Uterus (tissue), 4 donors: Measurements from ENCODE around the gene PEX5L. TPM values are rescaled to one million over a fixed set of nuclear protein-coding genes. Genes with fewer than 3 reads are reported as not detected.

Experiments
- DNase-seq, 2 donors: peaks; one replicate each; pipeline ENCODE4 v3.0.0-alpha.2; 2019 to 2020
- H3K27ac ChIP-seq, 2 donors: fragments of 200-600 bp; sonication (generic); 1 replicate in 1 of 2; 2 replicates in 1 of 2; pipeline ENCODE4 v1.5.1; 2016 to 2018
- H3K27me3 ChIP-seq, 2 donors: fragments of 200-600 bp; sonication (generic); one replicate each; pipeline ENCODE4 v1.5.1; 2018 to 2019; ENCODE audit warnings: control low read depth in 1 of 2
- H3K36me3 ChIP-seq, 2 donors: fragments of 200-600 bp; sonication (generic); one replicate each; pipeline ENCODE4 v1.5.1; 2019; ENCODE audit warnings: control low read depth in 1 of 2
- H3K4me1 ChIP-seq, 2 donors: fragments of 200-600 bp; sonication (generic); one replicate each; pipeline ENCODE4 v1.5.1; 2018 to 2019; ENCODE audit warnings: control low read depth in 1 of 2
- H3K4me3 ChIP-seq, 2 donors: fragments of 200-600 bp; sonication (generic); 1 replicate in 1 of 2; 2 replicates in 1 of 2; pipeline ENCODE4 v1.5.1; 2018 to 2019; ENCODE audit warnings: mild to moderate bottlenecking in 1 of 2
- H3K9me3 ChIP-seq, 2 donors: fragments of 200-600 bp; sonication (generic); one replicate each; pipeline ENCODE4 v1.5.1; 2019; ENCODE audit warnings: control low read depth in 1 of 2
- POLR2A ChIP-seq, 2 donors: fragments of 450-650 bp; IDR thresholded peaks; one replicate each; pipeline ENCODE4 v1.6.1; 2016; ENCODE audit warnings: antibody characterized with exemption in 2 of 2, mild to moderate bottlenecking in 1 of 2, moderate library complexity in 1 of 2
- intact Hi-C: fragments of 100-400 bp; cut with DNase I; formaldehyde crosslinking; loops from one replicate; pipeline ENCODE4 v1.15.1; 2023; ENCODE audit warnings: low total_unique reads
- total RNA-seq, 4 donors: library from RNA; depleted of rRNA in 3 of 4; stranded (reverse); fragments of >200 nt in 3 of 4; gene quantifications; one replicate each; pipeline versions ENCODE4 v1.1.0 to v1.2.4, GENCODE V29; 2014 to 2023
- TF ChIP-seq, protein P1 (sequence below), 4 experiments: fragments of 200-600 bp in 2 of 4; fragments of 450-650 bp in 2 of 4; sonication (generic) in 2 of 4; IDR thresholded peaks; one replicate each; pipeline ENCODE4 v1.5.1; 2016 to 2019; ENCODE audit warnings: antibody characterized with exemption in 4 of 4, mild to moderate bottlenecking in 2 of 4, moderate library complexity in 1 of 4
- donor health status: DM: yes; HTN: yes; CAD: no.

The PEX5L gene
- total RNA-seq, 4 donors from 2014 or later = 0.07 to 0.34 TPM; not detected in 2

DNA sequence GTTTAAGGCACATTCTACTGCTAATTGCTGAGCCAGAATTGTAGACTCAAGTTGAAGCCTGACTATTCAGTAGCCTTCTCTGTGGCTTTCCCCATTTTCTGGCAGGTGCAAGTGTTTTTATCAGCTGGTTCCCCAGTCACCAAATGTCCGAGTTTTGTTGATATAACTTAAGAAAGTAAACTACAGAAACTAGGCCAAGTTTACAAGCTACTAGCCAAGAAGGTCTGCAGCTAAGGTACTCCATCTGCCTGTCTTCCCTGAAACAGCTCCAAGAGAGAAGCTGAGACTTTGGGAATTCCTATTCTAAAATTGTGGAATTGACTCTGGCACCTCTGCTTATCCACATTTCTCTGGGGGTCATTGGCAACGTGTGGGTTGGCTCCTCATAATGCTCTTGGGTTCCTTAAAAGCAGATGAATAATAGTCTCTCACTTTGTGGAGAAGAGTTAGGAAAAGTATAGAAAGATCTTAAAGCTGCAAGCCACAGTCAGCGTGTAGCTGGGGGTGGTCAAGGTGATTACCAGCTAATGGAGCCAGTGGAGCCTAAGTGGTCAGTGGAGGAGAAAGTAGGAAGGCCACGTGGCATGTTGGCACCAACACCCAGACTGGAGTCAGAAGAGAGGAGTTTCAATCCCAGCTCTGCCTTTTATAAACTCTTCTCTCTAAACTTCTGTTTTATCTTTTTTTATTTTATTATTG is 128.8 kb downstream of the PEX5L start:
- Histone ChIP-seq H3K9me3 (no peaks in the 10 kb centered on the region), H3K27ac (no peak overlapping the region), H3K27me3 (no peaks in the 10 kb centered on the region), H3K4me3 (no peak overlapping the region), H3K4me1 (no peaks in the 10 kb centered on the region), H3K36me3 (no peaks in the 10 kb centered on the region)
- intact Hi-C loops = no loop called here
- TF ChIP-seq, protein P1, sequence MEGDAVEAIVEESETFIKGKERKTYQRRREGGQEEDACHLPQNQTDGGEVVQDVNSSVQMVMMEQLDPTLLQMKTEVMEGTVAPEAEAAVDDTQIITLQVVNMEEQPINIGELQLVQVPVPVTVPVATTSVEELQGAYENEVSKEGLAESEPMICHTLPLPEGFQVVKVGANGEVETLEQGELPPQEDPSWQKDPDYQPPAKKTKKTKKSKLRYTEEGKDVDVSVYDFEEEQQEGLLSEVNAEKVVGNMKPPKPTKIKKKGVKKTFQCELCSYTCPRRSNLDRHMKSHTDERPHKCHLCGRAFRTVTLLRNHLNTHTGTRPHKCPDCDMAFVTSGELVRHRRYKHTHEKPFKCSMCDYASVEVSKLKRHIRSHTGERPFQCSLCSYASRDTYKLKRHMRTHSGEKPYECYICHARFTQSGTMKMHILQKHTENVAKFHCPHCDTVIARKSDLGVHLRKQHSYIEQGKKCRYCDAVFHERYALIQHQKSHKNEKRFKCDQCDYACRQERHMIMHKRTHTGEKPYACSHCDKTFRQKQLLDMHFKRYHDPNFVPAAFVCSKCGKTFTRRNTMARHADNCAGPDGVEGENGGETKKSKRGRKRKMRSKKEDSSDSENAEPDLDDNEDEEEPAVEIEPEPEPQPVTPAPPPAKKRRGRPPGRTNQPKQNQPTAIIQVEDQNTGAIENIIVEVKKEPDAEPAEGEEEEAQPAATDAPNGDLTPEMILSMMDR (IDR thresholded peaks at IDR 0.05) = no peak
- no peak for TF ChIP-seq POLR2A (IDR thresholded peaks at IDR 0.05)
- no peak for DNase-seq

DNA sequence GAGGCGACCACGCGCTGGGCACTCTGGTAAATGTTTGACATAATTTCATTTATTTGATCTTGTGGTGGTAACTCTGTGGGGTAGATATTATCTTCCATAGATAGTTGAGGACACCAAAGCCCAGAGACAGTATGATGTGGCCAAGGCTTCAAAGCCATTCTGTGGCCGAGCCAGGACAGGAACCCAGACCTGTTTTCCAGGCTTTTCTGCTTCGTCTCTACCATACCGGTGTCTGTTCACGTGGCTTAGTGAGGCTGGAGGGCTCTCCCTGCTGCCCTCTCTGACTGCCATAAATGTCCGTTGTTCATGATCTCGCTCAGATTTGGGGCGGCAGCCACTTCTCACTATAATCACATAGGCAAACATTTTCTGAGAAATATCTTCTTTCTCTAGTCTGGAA is 134.7 kb downstream of the PEX5L start:
- no peaks in the 10 kb centered on the region for H3K27me3 ChIP-seq
- intact Hi-C loops = no loop called here
- no peak overlapping the region for H3K27ac ChIP-seq
- no peak for DNase-seq
- H3K4me1 ChIP-seq = no peaks in the 10 kb centered on the region
- no peak overlapping the region for H3K4me3 ChIP-seq
- no peaks in the 10 kb centered on the region for H3K9me3 ChIP-seq
- no peak for TF ChIP-seq POLR2A (IDR thresholded peaks at IDR 0.05)
- TF ChIP-seq, protein P1 (IDR thresholded peaks at IDR 0.05) = no peak
- H3K36me3 ChIP-seq = no peaks in the 10 kb centered on the region

DNA sequence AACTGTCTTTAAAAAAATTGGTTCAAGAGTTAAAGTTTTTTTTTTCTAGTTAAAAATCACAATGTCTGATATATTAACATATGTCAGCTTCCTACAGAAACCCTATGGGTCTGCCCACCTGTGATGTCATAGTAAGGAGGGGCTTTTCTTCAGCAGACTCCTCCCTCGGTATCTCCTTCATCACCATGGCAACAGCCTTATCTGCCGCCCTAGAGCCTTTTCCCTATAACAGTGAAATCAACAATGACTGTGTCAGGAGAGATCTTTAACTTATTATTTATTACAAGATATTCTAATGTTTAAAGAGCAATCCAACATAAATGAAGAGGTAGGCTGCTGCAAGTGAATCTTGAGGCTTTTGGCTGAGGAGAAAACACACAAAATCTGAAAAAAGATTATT is 138.7 kb downstream of the PEX5L start:
- DNase-seq = no peak
- TF ChIP-seq POLR2A (IDR thresholded peaks at IDR 0.05) = no peak
- TF ChIP-seq, protein P1 (IDR thresholded peaks at IDR 0.05) = no peak
- intact Hi-C loops = no loop called here

DNA sequence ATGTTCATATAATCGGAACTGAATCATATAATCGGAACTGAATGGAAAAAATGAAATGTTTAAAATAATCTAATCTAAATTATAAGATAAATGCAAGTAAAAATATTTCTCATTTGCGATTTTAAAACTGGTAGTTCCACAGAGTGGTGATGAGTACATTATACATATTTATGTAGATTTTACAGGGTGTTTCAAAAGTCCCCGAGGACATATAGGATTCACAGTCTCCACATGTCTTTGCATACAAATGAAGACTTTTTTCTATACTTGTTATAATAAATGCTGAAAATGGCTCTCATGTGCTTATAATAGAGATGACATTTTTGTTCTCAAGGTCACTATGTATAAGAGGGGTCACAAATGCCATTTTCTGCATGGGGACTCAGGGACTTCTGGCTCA is 139.5 kb downstream of the PEX5L start:
- Histone ChIP-seq H3K4me1 (no peaks in the 10 kb centered on the region), H3K27me3 (no peaks in the 10 kb centered on the region), H3K9me3 (no peaks in the 10 kb centered on the region), H3K27ac (no peak overlapping the region), H3K4me3 (no peak overlapping the region), H3K36me3 (no peaks in the 10 kb centered on the region)
- intact Hi-C loops = no loop called here
- TF ChIP-seq, protein P1 (IDR thresholded peaks at IDR 0.05) = no peak
- no peak for TF ChIP-seq POLR2A (IDR thresholded peaks at IDR 0.05)
- no peak for DNase-seq

More for the DNA sequence above, 138.7 kb downstream of the PEX5L start:
- no peaks in the 10 kb centered on the region for H3K9me3 ChIP-seq
- H3K27me3 ChIP-seq = no peaks in the 10 kb centered on the region
- no peaks in the 10 kb centered on the region for H3K4me1 ChIP-seq
- no peak overlapping the region for H3K4me3 ChIP-seq
- no peak overlapping the region for H3K27ac ChIP-seq
- H3K36me3 ChIP-seq = no peaks in the 10 kb centered on the region

DNA sequence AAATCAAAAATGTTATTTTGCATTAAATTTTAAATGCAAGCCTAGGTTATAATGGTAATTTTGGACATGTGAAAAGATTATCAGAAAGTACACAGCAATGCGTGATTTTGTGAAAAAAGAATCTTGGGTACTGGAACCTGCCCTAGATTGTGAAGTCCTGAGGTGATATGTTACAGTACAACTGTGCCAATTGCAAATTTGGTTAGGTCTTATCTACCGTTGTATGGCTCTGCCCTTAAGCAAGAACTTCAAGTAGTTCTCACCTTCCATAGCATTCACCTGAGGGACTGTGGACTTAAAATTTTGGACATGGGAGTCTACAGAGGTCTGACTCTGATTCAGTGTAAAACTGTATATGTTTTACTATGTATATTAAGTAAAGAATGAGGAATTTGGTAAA is 140.2 kb downstream of the PEX5L start:
- Histone ChIP-seq H3K4me3 (no peak overlapping the region), H3K4me1 (no peaks in the 10 kb centered on the region), H3K27ac (no peak overlapping the region), H3K27me3 (no peaks in the 10 kb centered on the region), H3K36me3 (no peaks in the 10 kb centered on the region), H3K9me3 (no peaks in the 10 kb centered on the region)
- DNase-seq = no peak
- intact Hi-C loops = no loop called here
- no peak for TF ChIP-seq POLR2A (IDR thresholded peaks at IDR 0.05)
- TF ChIP-seq, protein P1 (IDR thresholded peaks at IDR 0.05) = no peak
